ENCODE results near the gene LAMB2. TPM values are rescaled to one million over a fixed set of nuclear protein-coding genes. Genes with fewer than 3 reads are reported as not detected.

Gene LAMB2
- polyA plus RNA-seq, 1 donor (not counting 4 experiments of a cell fraction or from before 2014, with no cell fraction given), result 108 TPM

- H3K36me3 ChIP-seq (ENCODE audit: control insufficient read depth in 2 of 2, extremely low read depth in 1 of 2, insufficient read depth in 2 of 2, low read length in 2 of 2), result peaks cover 31 to 43% of the 10 kb centered on the region in 2 experiments
- H3K4me1 ChIP-seq (ENCODE audit: control insufficient read depth, extremely low read depth, insufficient read depth, low read length), result peaks cover 13% of the 10 kb centered on the region
These were observed 10.4 kb downstream of the LAMB2 start for GRCh38 chr3:49122451-49122850.

GRCh38 chr3:49122022-49122421 is 10.8 kb downstream of the LAMB2 start:
- H3K4me3 ChIP-seq (ENCODE audit: control insufficient read depth in 2 of 3, extremely low read depth in 1 of 3, insufficient read depth in 2 of 3, low read depth in 1 of 3, low read length in 3 of 3), result no peak overlapping the region
- peaks cover 2% of the 10 kb centered on the region for H3K9me1 ChIP-seq (ENCODE audit: control insufficient read depth, extremely low read depth, insufficient read depth, low read length)
- no peaks in the 10 kb centered on the region for H3K27me3 ChIP-seq (ENCODE audit: control insufficient read depth, extremely low read depth, insufficient read depth, low read length)
- FAIRE-seq (no peak), DNase-seq (ENCODE audit: low read depth, low spot score) (no peak)
- H3K9me3 ChIP-seq (ENCODE audit: control insufficient read depth, low read depth, low read length), result no peaks in the 10 kb centered on the region
- no peak overlapping the region for H3K9ac ChIP-seq (ENCODE audit: control insufficient read depth, extremely low read depth, insufficient read depth, low read length)
- peaks cover 35 to 47% of the 10 kb centered on the region in 2 experiments for H3K36me3 ChIP-seq (ENCODE audit: control insufficient read depth in 2 of 2, extremely low read depth in 1 of 2, insufficient read depth in 2 of 2, low read length in 2 of 2)
- peaks cover 13% of the 10 kb centered on the region for H3K4me1 ChIP-seq (ENCODE audit: control insufficient read depth, extremely low read depth, insufficient read depth, low read length)
- TF ChIP-seq EZH2 (IDR thresholded peaks at IDR 0.05; ENCODE audit: low read length) (no peak), CTCF (optimal IDR thresholded peaks at IDR 0.05 in 1 of 3, IDR thresholded peaks at IDR 0.05 in 1 of 3, conservative IDR thresholded peaks at IDR 0.05 in 1 of 3; ENCODE audit: extremely low read depth in 1 of 3, insufficient read depth in 2 of 3, low read length in 3 of 3) (no peak)
- H2AFZ ChIP-seq (ENCODE audit: control insufficient read depth, low read length), result no peak overlapping the region
- no peak overlapping the region for H3K4me2 ChIP-seq (ENCODE audit: control insufficient read depth, extremely low read depth, insufficient read depth, low read depth, low read length)
- peaks cover 15% of the 10 kb centered on the region for H3K79me2 ChIP-seq (ENCODE audit: control insufficient read depth, insufficient read depth, low read length)
- H3K27ac ChIP-seq (ENCODE audit: control insufficient read depth, insufficient read depth, low read length), result no peak overlapping the region
- dilution Hi-C loops (cut with MboI; ENCODE audit: extremely low pct_ligation_motif_present, low sequenced_read_pairs), result no loop called here
- H4K20me1 ChIP-seq (ENCODE audit: control insufficient read depth, extremely low read depth, insufficient read depth, low read length), result no peaks in the 10 kb centered on the region

More at GRCh38 chr3:49122451-49122850, 10.4 kb downstream of the LAMB2 start:
- no peak for FAIRE-seq
- no peak overlapping the region for H3K4me2 ChIP-seq (ENCODE audit: control insufficient read depth, extremely low read depth, insufficient read depth, low read depth, low read length)
- TF ChIP-seq CTCF (optimal IDR thresholded peaks at IDR 0.05 in 1 of 3, IDR thresholded peaks at IDR 0.05 in 1 of 3, conservative IDR thresholded peaks at IDR 0.05 in 1 of 3; ENCODE audit: extremely low read depth in 1 of 3, insufficient read depth in 2 of 3, low read length in 3 of 3) (no peak), EZH2 (IDR thresholded peaks at IDR 0.05; ENCODE audit: low read length) (no peak)
- H3K27ac ChIP-seq (ENCODE audit: control insufficient read depth, insufficient read depth, low read length), result no peak overlapping the region
- no peak overlapping the region for H3K4me3 ChIP-seq (ENCODE audit: control insufficient read depth in 2 of 3, extremely low read depth in 1 of 3, insufficient read depth in 2 of 3, low read depth in 1 of 3, low read length in 3 of 3)
- no peak overlapping the region for H2AFZ ChIP-seq (ENCODE audit: control insufficient read depth, low read length)
- no peak for DNase-seq (ENCODE audit: low read depth, low spot score)
- no peak overlapping the region for H3K9ac ChIP-seq (ENCODE audit: control insufficient read depth, extremely low read depth, insufficient read depth, low read length)
- H3K79me2 ChIP-seq (ENCODE audit: control insufficient read depth, insufficient read depth, low read length), result peaks cover 15% of the 10 kb centered on the region
- dilution Hi-C loops (cut with MboI; ENCODE audit: extremely low pct_ligation_motif_present, low sequenced_read_pairs), result no loop called here
- H3K9me1 ChIP-seq (ENCODE audit: control insufficient read depth, extremely low read depth, insufficient read depth, low read length), result peaks cover 2% of the 10 kb centered on the region
- no peaks in the 10 kb centered on the region for H4K20me1 ChIP-seq (ENCODE audit: control insufficient read depth, extremely low read depth, insufficient read depth, low read length)
- no peaks in the 10 kb centered on the region for H3K9me3 ChIP-seq (ENCODE audit: control insufficient read depth, low read depth, low read length)
- no peaks in the 10 kb centered on the region for H3K27me3 ChIP-seq (ENCODE audit: control insufficient read depth, extremely low read depth, insufficient read depth, low read length)

All from keratinocyte (primary cell).